Glomerular visceral epithelial cell (primary cell): ENCODE results near the gene SRCAP.
A peak's percentile ranks its signal among the peaks of the same experiment; 100 is the strongest.

Experiments used
- DNase-seq: peaks from one replicate; pipeline ENCODE4 v3.0.0-alpha.2; 2016; ENCODE audit errors: extremely low spot score

Gene SRCAP

GRCh38 chr16:30775392-30776188 is 76.6 kb downstream of the SRCAP start:
- peak; percentile 72 for DNase-seq

GRCh38 chr16:30777591-30778297 is 78.8 kb downstream of the SRCAP start:
- DNase-seq, result no peak

- DNase-seq, result no peak
These were observed 79.7 kb downstream of the SRCAP start for GRCh38 chr16:30778549-30779244.

- no peak for DNase-seq
These were observed 80.6 kb downstream of the SRCAP start for GRCh38 chr16:30779596-30779995.

- DNase-seq, result no peak
These were observed 81.0 kb downstream of the SRCAP start for GRCh38 chr16:30780021-30780420.

GRCh38 chr16:30780549-30780948 is 81.6 kb downstream of the SRCAP start:
- DNase-seq, result no peak

GRCh38 chr16:30782486-30783279 is 83.7 kb downstream of the SRCAP start:
- no peak for DNase-seq

- DNase-seq, result no peak
These were observed 84.5 kb downstream of the SRCAP start for GRCh38 chr16:30783280-30784109.

- DNase-seq, result no peak
These were observed 85.2 kb downstream of the SRCAP start for GRCh38 chr16:30784215-30784614.

GRCh38 chr16:30785126-30786106 is 86.4 kb downstream of the SRCAP start:
- DNase-seq, result no peak

GRCh38 chr16:30786115-30786935 is 87.4 kb downstream of the SRCAP start:
- DNase-seq, result peak; percentile 47

GRCh38 chr16:30786936-30787612 is 88.1 kb downstream of the SRCAP start, which contains the start of gene ZNF629:
TSS of gene ZNF629 (minus strand) at chr16:30787205. CDS start at chr16:30784482, 2,723 bp downstream.
- DNase-seq, result peak; percentile 59

GRCh38 chr16:30787613-30788378 is 88.8 kb downstream of the SRCAP start:
- DNase-seq, result no peak
